NCI-H460 (cell line): Measurements from ENCODE around the gene RAB15. TPM values are rescaled to one million over a fixed set of nuclear protein-coding genes. Genes with fewer than 3 reads are reported as not detected.

Experiments
- DNase-seq: peaks from one replicate; pipeline ENCODE4 v3.0.0-alpha.2; 2016; ENCODE audit warnings: low read depth; ENCODE audit errors: extremely low read depth
- total RNA-seq: library from RNA; depleted of rRNA; stranded (reverse); fragments of >200 nt; shearing (Covaris generic); gene quantifications from 2 replicates; pipeline ENCODE4 v1.2.3, GENCODE V29; 2014

RAB15 gene
- total RNA-seq, 1 experiment from 2014 or later = 1.8 TPM

DNA sequence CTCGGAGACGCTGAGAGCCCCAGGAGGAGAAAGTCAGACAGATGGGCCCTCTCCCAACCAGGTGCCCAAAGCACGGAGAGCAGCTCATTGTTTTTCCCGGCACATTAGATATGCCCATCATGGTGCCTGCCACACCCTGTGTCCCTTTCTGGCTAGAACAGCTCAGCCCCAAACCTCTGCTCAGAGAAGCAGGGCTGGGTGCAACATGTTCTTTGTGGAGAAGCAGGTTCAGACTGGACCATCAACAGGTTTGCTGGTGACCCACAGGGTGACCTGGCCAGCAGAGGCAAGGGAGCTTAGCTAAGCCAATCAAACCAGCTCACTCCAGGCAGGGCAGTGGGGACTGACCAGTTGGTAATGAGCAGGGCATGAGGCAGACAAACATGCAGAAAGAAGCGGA is 13.4 kb downstream of the RAB15 start:
- no peak for DNase-seq

DNA sequence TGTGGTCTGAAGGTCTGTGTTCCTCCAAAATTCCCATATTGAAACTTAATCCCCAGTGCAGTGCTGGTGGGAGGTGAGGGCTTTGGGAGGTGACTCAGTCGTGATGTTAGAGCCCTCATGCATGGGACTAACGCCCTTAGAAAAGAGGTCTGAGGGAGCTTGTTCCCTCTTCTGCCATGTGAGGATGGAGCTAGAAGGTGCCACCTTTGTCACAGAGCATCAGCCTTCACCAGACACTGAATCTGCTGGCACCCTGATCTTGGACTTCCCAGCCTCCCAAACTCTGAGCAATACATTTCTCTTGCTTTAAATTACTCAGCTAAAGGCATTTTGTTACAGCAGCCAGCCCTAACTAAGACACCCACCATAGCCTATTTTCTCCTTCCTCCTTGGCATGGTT is 13.9 kb downstream of the RAB15 start:
- no peak for DNase-seq

DNA sequence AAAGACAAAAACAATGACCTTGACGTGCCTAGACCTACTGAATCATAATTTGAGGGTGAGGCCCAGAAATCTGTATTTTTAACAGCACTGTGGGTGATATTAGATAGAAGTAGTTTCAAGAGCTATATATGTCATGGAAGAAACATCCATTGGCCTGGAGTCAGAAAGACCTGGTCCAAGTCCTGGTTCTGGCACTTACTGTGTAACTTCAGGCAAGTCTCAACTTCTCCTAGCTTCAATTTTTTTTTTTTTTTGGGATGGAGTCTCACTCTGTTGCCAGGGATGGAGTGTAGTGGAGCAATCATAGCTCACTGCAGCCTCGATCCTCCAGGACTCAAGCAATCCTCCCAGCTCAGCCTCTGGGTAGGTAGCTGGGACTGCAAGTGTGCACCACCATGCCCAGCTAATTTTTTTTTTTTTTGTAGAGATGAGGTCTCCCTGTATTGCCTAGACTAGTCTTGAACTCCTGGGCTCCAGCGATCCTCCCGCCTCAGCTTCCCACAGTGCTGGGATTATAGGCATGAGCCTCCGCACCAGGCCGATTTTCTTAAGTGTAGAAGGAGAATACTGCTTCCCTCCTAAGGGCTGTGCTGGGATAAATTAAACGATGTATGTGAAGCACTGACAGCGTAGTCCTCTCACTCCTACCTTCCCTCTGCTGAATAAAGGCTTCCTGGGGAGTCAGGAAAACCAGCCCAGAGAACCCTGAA is 15.3 kb downstream of the RAB15 start:
- no peak for DNase-seq

DNA sequence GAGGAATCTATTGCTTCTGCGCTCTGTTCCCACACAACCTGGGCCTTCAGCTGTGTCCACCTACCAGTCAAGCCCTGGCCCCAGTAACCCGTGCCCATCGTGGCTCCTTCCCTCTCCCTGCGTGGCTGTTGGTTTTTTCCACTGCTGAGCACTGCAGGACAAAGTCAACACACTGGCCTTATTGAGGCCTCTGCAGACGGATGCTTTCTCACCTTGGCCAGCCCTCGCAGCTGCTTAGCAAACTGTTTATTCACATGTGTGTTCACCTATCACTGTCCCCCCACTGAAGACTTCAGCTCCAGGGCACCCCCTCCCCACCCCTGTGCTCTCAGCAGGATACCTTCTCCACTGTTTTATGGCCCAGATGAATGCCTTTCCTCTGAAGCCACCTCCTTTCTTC is 16.8 kb downstream of the RAB15 start:
- DNase-seq = no peak

DNA sequence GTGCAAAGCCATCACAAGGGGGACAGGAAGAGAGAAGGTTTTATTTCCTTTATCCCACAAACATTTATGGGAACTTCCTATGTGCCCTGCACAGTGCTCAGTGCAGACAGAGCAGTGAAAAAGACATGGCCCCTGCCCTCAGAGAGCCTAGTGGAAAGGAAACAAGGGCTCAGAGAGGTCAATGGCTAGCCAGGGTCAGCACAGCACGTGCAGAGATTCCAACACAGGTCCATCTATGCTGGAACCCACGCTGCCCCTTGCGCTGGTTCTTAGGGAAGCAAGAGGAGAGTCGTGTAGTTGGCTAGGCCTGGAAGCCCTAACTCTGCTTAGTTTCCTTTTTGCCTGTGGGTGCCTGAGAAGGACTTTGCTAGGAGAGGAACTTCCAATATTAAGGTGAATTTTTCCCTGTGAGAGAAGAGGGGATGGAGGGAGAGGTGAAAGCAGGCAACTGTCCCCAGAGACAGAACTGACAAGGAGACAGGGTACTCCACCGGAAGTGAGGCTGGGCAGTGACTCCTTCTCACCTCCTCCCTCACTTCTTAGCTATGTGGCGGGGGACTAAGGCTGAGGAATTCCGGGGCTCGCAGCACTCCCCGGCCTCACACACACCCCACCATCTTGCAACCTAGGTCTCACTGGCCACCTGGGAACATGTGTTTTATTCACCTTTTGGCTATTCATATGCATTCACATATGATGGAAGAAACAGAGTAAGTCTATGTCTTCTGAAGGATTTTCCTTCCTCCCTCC is 17.5 kb downstream of the RAB15 start:
- no peak for DNase-seq

DNA sequence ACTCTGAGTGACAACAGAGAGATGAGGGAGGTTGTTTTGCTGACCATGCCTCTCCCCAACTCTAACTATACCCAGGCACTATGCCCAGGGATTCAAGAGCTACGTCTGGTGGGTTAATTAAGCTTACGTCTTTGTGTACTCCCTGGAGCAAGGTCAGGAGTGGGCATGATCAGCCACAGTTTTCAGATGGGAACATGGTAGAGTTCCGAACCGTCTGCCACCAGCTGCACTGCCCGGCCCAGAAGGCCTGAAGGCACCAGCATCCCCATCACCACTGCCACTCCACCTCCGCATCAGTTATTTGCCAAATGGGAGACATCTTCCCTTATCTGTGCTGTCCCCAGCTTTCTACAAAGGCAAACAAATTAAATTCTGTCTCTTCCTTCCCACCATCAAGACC is 18.5 kb downstream of the RAB15 start:
- no peak for DNase-seq

DNA sequence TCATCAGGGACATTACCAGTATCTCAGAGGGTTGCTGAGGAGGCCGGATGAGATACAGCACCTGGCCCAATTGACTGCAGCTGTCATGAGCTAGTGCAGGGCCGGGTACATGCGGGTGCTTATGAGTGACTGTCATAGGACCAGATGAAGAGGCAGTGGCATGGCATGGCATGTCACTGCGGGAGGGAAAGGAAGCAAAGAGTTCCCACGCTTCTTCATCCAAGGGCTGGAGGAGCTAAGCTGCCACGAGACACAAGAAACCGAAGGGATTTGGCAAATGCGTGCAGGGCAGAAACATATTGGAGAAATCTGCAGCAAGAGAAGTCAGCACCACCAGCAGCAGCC is 18.9 kb downstream of the RAB15 start:
- DNase-seq = no peak

DNA sequence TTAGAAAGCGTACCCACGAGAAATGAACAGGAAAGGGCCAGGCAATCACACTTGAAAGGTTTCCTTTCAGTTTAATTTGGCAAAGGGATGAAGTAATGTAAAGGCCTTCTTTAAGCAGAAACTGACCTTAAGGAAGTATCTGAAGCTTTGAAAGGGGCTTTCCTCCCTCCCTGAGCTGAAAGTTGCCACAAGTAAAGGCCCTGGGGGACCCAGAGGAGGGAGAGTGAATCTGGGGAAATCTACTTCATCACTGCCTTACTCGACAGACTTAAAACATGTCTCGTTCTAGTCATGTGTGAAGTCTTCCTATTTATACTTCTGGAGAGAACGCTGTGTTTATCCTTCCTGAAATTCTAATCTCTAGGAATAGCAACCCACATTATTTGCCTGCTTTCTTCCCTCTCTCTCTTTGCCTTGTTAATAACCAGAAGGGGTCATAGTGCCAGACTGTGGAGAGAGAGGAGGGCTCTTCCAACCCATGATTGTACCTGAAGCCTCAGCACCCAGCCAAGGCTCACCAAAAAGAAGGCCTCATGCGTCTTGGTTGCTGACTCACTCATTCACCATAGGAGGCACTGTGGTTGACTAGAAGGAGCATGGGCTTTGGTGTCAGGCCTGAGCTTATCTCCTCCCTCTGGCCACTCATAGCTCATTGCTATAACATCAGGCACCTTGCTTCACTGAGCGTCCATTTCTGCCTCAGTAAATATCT is 19.4 kb downstream of the RAB15 start:
- no peak for DNase-seq

DNA sequence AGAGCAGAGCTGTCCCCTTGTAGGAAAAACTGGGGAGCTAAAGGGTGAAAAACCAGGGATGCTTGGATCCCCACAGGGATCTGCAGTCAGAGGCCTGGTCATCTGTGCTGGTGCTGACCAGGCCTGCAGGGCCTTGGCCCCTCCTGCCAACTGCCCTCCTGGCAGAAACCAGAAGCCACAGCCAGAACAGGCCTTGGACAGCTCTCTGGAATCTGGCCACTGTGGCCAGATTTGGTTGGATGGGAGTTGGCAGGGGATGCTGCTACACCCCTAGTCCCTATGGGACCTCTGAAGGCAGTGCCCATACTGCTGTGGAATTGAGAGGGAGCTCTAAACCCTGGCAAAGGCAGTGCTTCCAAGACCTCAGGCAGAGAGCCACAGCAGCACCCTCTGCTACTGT is 20.4 kb downstream of the RAB15 start:
- DNase-seq = no peak

DNA sequence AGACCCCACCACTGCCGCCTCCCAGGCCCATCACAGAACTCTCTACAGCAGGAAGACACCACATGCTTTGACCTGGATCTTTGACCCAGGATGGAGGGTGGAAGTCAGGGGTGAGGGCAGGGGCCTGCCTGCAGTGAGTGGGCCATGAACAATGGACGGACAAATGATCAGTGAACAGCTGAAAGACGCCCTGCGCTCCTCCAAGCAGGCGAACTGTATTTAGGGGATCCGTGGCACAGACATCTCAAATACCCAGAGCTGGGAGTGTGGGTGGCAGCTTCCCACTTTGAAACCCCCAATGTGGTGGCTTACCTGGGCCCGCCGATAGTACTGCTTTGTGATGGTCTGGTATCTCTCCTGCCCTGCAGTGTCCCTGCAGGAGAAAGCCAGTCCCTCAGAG is 20.8 kb downstream of the RAB15 start:
- DNase-seq = no peak

DNA sequence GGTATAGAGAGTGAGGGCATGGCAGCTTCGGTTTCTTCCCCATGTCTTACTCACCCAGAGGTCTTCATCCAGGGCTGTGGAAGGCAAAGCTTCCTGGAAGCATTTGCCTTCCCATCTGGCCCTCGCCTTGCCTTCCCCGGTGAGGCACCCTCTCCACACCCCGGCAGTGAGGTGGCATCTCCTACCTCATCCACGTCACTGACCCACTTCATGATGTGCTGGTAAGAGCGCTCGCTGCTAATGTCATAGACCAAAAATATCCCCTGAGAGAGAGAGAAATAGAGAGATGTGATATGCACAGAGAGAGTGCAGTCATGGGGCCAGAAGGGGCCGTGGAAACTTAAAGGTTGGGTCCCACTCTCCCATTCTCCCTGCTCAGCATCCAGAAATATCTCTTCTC is 21.2 kb downstream of the RAB15 start:
- DNase-seq = no peak

DNA sequence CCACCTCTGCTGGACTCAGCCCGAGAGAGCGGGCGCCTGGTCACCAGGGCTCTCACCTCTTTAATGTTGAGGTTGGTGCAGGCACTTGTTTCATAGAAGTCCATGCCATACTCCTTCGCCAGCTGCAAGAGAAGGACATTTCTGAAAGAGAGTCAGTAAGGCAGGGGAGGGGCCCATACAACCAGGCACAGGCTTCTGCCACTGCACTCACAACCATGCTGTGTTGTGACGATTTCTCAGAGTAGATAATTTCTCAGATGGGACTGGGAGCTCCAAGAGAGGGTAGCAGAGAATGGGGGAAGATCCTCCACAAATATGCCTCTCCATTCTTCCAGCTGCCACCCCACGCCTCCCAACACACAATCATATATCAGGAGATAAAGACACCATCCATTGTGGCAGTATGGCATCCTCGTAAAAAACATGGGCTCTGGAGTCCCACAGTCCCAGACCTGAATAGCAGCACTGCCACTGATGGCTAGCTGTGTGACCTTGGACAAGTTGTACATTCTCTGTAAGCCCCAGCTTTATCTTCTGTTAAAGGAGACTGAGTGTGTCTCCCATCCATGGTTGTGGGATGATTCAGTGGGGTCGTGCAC is 23.4 kb downstream of the RAB15 start:
- DNase-seq = no peak

DNA sequence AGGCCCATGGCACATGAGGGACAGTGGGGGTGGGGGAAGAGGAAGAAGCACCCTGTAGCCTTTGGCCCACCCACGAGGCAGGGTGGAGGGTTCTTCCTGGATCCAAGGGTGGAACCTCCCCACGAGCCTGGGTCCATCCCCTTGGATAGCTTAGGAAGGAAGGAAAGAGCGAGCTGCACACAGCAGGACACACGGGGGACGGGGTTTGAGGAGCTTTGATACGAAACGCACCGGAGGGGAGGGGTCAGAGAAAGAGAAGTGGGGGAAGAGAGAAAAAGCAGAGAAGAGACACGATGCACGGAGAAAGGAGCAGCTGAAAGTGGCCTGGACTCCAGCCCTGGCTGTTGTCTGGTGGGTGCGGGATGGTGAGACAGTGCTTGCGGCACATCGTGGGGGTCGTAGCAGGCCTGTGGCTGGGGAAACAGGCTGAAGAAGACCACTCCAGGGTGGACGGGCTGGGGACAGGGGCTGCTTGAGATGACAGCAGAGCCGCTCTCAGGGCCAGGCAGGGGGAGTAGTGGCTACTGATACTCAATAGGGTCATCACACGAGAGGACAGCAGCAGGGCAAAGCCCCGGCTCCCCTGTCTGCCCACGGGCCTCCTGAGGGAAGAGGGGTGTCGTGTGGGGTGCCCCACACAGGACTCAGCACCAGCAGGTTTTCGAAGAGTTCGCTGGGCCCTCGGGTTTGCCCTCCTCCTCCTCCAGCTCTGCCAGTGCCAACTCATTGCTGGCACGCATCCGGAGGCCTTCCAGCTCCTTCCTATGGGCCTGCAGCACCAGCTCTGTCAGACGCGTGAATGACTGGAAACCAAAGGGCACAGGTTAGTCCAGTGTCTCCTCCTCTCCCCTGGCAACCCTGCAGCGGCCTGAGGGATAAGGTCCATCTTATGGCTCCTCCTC is 24.2 kb downstream of the RAB15 start:
- DNase-seq = no peak

DNA sequence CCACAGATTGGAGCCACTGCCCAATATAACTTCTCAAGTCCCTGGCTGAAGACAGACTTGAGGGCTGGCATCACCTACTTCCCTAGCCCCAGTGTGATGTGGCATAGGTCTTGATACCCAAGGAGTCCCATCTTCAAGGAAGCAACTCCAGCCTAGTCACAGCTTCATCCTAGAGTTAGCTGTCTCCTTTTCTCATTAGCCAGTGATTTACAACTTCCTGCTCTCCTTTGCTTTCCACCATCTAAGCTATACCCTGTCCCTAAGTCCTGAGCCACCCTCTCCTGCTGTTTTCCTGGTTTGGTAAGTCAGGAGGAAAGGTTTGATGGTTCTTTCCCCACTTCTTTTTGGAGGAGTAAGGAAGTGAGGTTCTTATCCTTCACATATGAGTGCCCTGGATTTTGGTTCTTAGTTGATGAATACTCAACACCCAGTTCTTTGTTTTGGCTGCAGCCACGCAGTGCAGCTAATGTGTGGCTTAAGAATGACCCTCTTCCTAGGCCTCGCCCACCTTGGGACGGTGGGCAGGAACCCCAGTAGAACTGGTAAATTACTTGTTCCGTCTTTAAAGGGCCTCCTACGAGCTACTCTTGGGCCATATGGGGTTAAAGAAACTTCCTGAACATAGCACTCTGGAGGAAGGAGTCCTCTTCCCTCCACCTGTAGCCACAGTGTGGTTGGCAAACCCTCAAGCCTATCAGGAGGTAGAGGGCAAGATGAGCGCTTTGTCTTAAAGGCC is 25.7 kb downstream of the RAB15 start:
- no peak for DNase-seq

DNA sequence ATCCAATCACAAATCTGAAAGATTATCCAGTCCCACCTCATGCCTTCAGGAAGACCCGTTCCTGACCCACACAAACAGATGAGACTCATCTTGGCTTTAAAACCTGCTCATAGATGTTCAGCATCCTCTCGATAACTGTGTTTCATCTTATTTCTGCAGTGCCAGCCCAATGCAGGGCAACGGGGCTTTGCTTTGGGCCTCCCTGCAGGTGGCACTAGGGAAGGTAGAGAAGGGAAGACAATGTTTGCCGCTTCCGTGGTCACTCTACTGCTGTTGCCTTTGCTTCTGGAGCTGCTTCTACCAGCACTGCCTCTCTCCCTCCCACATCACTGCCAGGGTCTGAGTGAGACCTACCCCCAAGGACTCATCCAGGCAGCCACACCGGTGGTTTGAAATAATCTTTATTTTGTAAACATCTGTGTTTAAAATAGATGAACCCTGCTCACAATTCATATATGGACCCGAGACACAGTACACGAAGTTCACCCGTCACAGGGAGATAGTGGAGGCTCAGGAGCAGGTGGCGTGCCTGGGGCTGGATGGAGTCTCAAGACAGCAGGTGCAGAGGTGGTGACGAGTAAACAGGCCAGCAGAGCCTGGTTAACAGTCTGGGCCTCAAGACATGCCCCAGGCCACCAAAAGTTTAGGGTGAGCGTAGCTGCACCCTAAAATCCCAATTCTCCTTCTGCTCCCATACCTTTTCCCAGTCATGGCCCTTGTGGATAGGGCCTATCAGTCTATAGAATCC is 26.5 kb downstream of the RAB15 start:
- no peak for DNase-seq

DNA sequence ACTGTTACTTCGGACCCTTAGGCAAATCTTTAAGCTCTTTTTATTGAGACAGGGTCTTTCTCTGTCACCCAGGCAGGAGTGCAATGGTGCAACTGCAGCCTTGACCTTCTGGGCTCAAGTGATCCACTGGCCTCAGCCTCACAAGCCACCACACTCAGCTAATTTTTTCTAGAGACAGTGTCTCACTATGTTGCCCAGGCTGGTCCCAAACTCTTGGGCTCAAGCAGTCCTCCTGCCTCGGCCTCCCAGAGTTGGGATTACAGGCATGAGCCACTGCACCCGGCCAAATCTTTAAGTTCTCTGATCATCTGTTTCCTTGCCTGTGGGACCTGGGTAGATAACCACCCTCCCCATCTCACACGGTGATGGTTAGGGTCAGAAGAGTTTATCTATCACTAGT is 27.3 kb downstream of the RAB15 start:
- no peak for DNase-seq

DNA sequence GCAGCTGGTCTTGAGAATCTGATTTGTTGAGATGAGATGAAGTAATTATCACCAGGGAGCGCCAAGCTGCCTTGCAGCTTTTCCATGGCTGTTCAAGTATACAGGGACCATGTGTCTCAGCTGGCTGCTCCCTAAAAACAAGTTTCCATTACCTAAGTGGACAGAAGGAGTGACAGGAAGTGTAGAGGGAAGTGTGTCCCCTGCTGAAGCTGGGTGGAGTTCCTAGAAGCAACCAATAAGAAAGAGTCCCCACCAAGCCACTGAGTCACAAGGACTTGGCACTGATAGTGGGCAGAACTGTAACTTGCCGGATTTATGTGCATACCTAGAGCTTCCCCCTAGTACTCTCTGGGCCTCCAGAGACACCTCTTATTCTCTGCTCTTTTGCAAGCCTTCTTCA is 28.1 kb downstream of the RAB15 start:
- no peak for DNase-seq

DNA sequence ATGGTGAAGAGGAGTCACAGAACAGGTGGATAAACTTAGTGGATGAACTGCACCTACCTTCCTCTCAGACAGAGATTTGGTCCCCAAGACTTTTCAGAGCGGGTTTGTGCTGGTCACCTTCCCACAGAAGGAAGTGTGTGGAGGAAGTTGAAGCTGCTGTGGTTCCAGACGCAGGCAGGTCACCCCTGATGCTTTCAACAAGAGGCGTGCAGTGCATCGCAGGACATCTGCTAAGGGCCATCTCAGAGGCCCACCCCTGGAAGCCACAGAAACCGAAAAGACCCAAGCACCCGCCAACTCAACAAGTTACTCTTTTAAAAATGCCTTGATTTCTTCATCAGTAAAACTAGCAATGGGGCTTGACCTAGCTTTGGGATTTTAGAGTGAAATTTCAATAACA is 28.6 kb downstream of the RAB15 start:
- DNase-seq = no peak

DNA sequence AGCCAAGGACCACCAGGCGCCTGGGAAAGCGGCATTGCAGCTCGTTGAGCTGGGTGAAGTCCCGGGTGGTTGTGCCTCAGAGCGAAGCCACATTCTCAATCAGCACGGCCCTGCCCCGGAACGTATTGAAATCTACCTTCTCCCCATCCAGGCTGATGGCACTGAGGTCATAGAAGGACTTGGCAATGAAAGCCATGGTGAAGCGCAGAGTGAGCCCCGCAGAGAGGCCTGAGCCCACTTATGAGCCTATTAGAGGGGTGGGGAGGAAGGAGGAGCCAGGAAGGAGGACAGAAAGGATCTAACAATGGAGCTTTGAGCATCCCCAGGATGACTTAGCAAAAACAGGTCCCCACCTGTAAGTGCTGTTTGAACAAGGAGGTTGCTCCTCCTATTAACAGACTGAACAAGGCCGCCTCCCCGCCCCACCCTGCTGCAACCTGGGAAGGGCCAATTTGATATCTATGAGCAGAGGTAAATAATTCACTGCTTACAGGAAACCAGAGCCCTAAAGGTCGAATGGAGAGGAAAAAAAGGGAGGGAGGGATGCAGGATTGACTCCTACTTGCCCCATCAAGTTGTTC is 29.5 kb downstream of the RAB15 start, which contains the start of gene GPX2:
Gene GPX2, minus strand, starts transcription at position 215 of the 581 bp plus-strand sequence. Its CDS starts 19 bp downstream, at position 196.
- DNase-seq = no peak
